H1 (cell line): ENCODE data around the gene PGA5. TPM values are rescaled to one million over a fixed set of nuclear protein-coding genes. Genes with fewer than 3 reads are reported as not detected.

Experiments used
- CTCF ChIA-PET: fragments of 300-600 bp; sonication (Branson Sonifier 250); formaldehyde crosslinking; loops from one replicate; lab custom pipeline; 2021; ENCODE audit not compliant: partially characterized antibody; lab: Charles Lee
- POLR2A ChIA-PET: fragments of 300-600 bp; sonication (Branson Sonifier 250); formaldehyde crosslinking; loops from one replicate; lab custom pipeline; 2021; ENCODE audit warnings: inconsistent platforms; ENCODE audit not compliant: partially characterized antibody; lab: Charles Lee
- DNase-seq, 2 experiments: peaks; one replicate each; pipeline versions ENCODE4 v3.0.0 to v3.0.0-alpha.2; 2010 to 2022; ENCODE audit warnings: low spot score in 2 of 2, low read depth in 1 of 2, mixed read lengths in 1 of 2
- FAIRE-seq: peaks from 2 replicates; lab custom pipeline; 2011; peaks lifted over from hg19 to GRCh38; lab: Jason Lieb, UNC
- H2AFZ ChIP-seq: 2 replicates; pipeline ENCODE4 v1.8.1; 2012; ENCODE audit warnings: low read length, inconsistent platforms
- H2AK5ac ChIP-seq: 2 replicates; pipeline ENCODE4 v1.6.1; 2013; ENCODE audit warnings: low read depth, low read length
- H2BK120ac ChIP-seq: replicated peaks from 2 replicates; pipeline ENCODE3; 2013; ENCODE audit warnings: low read depth, low read length, inconsistent platforms
- H2BK12ac ChIP-seq: 2 replicates; pipeline ENCODE4 v1.6.1; 2013; ENCODE audit warnings: low read depth, low read length
- H2BK15ac ChIP-seq: 2 replicates; pipeline ENCODE4 v1.6.1; 2013; ENCODE audit warnings: low read length
- H2BK20ac ChIP-seq: 2 replicates; pipeline ENCODE4 v1.6.1; 2013; ENCODE audit warnings: low read length
- H2BK5ac ChIP-seq: 2 replicates; pipeline ENCODE4 v1.6.1; 2013; ENCODE audit warnings: low read depth, low read length
- H3K14ac ChIP-seq: 2 replicates; pipeline ENCODE4 v1.6.1; 2013; ENCODE audit warnings: inconsistent platforms; ENCODE audit not compliant: insufficient read length
- H3K18ac ChIP-seq: 2 replicates; pipeline ENCODE4 v1.6.1; 2013; ENCODE audit warnings: low read length; ENCODE audit errors: extremely low read depth
- H3K23ac ChIP-seq: 2 replicates; pipeline ENCODE4 v1.6.1; 2013; ENCODE audit warnings: inconsistent platforms; ENCODE audit not compliant: insufficient read length
- H3K23me2 ChIP-seq: 2 replicates; pipeline ENCODE4 v1.6.1; 2013; ENCODE audit warnings: low read depth, low read length
- H3K27ac ChIP-seq: 2 replicates; pipeline ENCODE4 v1.6.1; 2011; ENCODE audit warnings: low read depth, low read length, inconsistent platforms
- H3K27me3 ChIP-seq, 4 experiments: replicated peaks in 1 of 4; 1 replicate in 1 of 4; 2 replicates in 3 of 4; pipeline versions ENCODE4 v1.6.1 to v1.8.1; 2011 to 2013; ENCODE audit warnings: low read length in 3 of 4, mild to moderate bottlenecking in 3 of 4, inconsistent platforms in 2 of 4, mixed read lengths in 2 of 4, moderate library complexity in 1 of 4; ENCODE audit not compliant: control insufficient read depth in 3 of 4, insufficient read depth in 3 of 4; ENCODE audit errors: extremely low read depth in 1 of 4
- H3K36me3 ChIP-seq, 4 experiments: 2 replicates each; pipeline versions ENCODE4 v1.6.1 to v1.8.1; 2011 to 2013; ENCODE audit warnings: mild to moderate bottlenecking in 4 of 4, low read length in 3 of 4, moderate library complexity in 2 of 4, control low read depth in 1 of 4, inconsistent platforms in 1 of 4; ENCODE audit not compliant: insufficient read depth in 4 of 4, control insufficient read depth in 2 of 4
- H3K4ac ChIP-seq: replicated peaks from 2 replicates; pipeline ENCODE3; 2013; ENCODE audit warnings: low read length, low read depth, mixed read lengths, inconsistent platforms; ENCODE audit not compliant: insufficient read length
- H3K4me1 ChIP-seq, 4 experiments: replicated peaks in 1 of 4; 1 replicate in 1 of 4; 2 replicates in 3 of 4; pipeline versions ENCODE4 v1.6.1 to v1.8.1; 2011 to 2013; ENCODE audit warnings: low read length in 3 of 4, inconsistent platforms in 2 of 4, mixed read lengths in 1 of 4; ENCODE audit not compliant: insufficient read depth in 4 of 4, control insufficient read depth in 3 of 4
- H3K4me2 ChIP-seq, 2 experiments: 2 replicates each; pipeline versions ENCODE4 v1.6.1 to v1.8.1; 2011 to 2013; ENCODE audit warnings: low read depth in 2 of 2, low read length in 2 of 2, control low read depth in 1 of 2, inconsistent platforms in 1 of 2, mild to moderate bottlenecking in 1 of 2; ENCODE audit not compliant: insufficient read depth in 1 of 2
- H3K4me3 ChIP-seq, 4 experiments: fragments of 200-600, 300-600 bp in 1 of 4; sonication (generic), shearing (Covaris generic), sonication (Bioruptor Twin) in 1 of 4; 2 replicates each; pipeline versions ENCODE4 v1.5.1 to v1.8.1; 2011 to 2016; ENCODE audit warnings: low read length in 4 of 4, low read depth in 3 of 4, control low read depth in 2 of 4, inconsistent platforms in 2 of 4, mild to moderate bottlenecking in 2 of 4, mixed read lengths in 1 of 4, moderate library complexity in 1 of 4; ENCODE audit not compliant: insufficient read depth in 2 of 4; ENCODE audit errors: extremely low read depth in 1 of 4
- H3K56ac ChIP-seq: replicated peaks from 2 replicates; pipeline ENCODE3; 2013; ENCODE audit warnings: low read depth, mild to moderate bottlenecking, mixed read lengths, low read length, inconsistent platforms; ENCODE audit not compliant: insufficient read length
- H3K79me1 ChIP-seq: 2 replicates; pipeline ENCODE4 v1.6.1; 2013; ENCODE audit warnings: low read depth, low read length, control low read depth
- H3K79me2 ChIP-seq, 2 experiments: 2 replicates each; pipeline versions ENCODE4 v1.6.1 to v1.8.1; 2012 to 2013; ENCODE audit warnings: low read length in 2 of 2, mild to moderate bottlenecking in 2 of 2, inconsistent platforms in 1 of 2; ENCODE audit not compliant: insufficient read depth in 2 of 2, control insufficient read depth in 1 of 2
- H3K9ac ChIP-seq, 4 experiments: replicated peaks in 1 of 4; 1 replicate in 1 of 4; 2 replicates in 3 of 4; pipeline versions ENCODE4 v1.6.1 to v1.8.1; 2011 to 2013; ENCODE audit warnings: low read depth in 3 of 4, low read length in 3 of 4, control low read depth in 2 of 4, mild to moderate bottlenecking in 2 of 4, moderate library complexity in 2 of 4, inconsistent platforms in 1 of 4; ENCODE audit errors: extremely low read depth in 1 of 4
- H3K9me3 ChIP-seq, 2 experiments: 2 replicates each; pipeline versions ENCODE4 v1.6.1 to v1.8.1; 2012 to 2013; ENCODE audit warnings: mild to moderate bottlenecking in 2 of 2, moderate library complexity in 2 of 2, control low read depth in 1 of 2, inconsistent platforms in 1 of 2, low read depth in 1 of 2, low read length in 1 of 2, mixed read lengths in 1 of 2; ENCODE audit not compliant: insufficient read depth in 2 of 2
- H4K20me1 ChIP-seq, 2 experiments: replicated peaks in 1 of 2; 2 replicates each; pipeline versions ENCODE3 to v1.8.1; 2011 to 2013; ENCODE audit warnings: inconsistent platforms in 2 of 2, low read length in 2 of 2, mild to moderate bottlenecking in 1 of 2; ENCODE audit not compliant: insufficient read depth in 2 of 2, control insufficient read depth in 1 of 2
- H4K5ac ChIP-seq: 2 replicates; pipeline ENCODE4 v1.6.1; 2013; ENCODE audit warnings: low read length, low read depth, mixed read lengths, inconsistent platforms; ENCODE audit not compliant: insufficient read length
- H4K8ac ChIP-seq: 2 replicates; pipeline ENCODE4 v1.8.0; 2013; ENCODE audit warnings: mild to moderate bottlenecking, moderate library complexity, low read length, inconsistent platforms; ENCODE audit not compliant: insufficient read depth; ENCODE audit errors: extremely low read depth
- H4K91ac ChIP-seq: replicated peaks from 2 replicates; pipeline ENCODE3; 2013; ENCODE audit warnings: low read length, mixed read lengths, inconsistent platforms; ENCODE audit not compliant: insufficient read length
- ASH2L ChIP-seq: fragments of 200-600, 300-600 bp; sonication (generic); IDR thresholded peaks from one replicate; pipeline ENCODE4 v1.7.1; 2017; ENCODE audit warnings: low read length
- ATF2 ChIP-seq: IDR thresholded peaks from 2 replicates; pipeline ENCODE4 v1.6.1; 2012; ENCODE audit warnings: low read length, inconsistent platforms
- BACH1 ChIP-seq: IDR thresholded peaks from 2 replicates; pipeline ENCODE4 v1.6.1; 2012; ENCODE audit warnings: low read length, improper control_type of control experiment
- BCL11A ChIP-seq, 2 experiments: IDR thresholded peaks; one replicate each; pipeline ENCODE4 v1.6.1; 2011; ENCODE audit warnings: low read depth in 2 of 2, low read length in 2 of 2, mild to moderate bottlenecking in 2 of 2
- BRCA1 ChIP-seq: IDR thresholded peaks from 2 replicates; pipeline ENCODE4 v1.6.1; 2012; ENCODE audit warnings: low read depth, low read length, improper control_type of control experiment
- CHD2 ChIP-seq: IDR thresholded peaks from 2 replicates; pipeline ENCODE4 v1.6.1; 2012; ENCODE audit warnings: low read length, improper control_type of control experiment
- EZH2 ChIP-seq: fragments of 200-600 bp; sonication (generic); IDR thresholded peaks from 2 replicates; pipeline ENCODE4 v1.7.1; 2012; ENCODE audit warnings: low read depth, mild to moderate bottlenecking, moderate library complexity, low read length, inconsistent platforms; ENCODE audit not compliant: severe bottlenecking
- SIRT6 ChIP-seq: IDR thresholded peaks from one replicate; pipeline ENCODE4 v1.7.1; 2012; ENCODE audit warnings: low read length, inconsistent platforms
- SP4 ChIP-seq: IDR thresholded peaks from 2 replicates; pipeline ENCODE4 v1.6.1; 2012; ENCODE audit warnings: low read length, inconsistent platforms
- TAF1 ChIP-seq: IDR thresholded peaks from 2 replicates; pipeline ENCODE4 v1.6.1; 2011; ENCODE audit warnings: mild to moderate bottlenecking, low read depth, low read length
- TBP ChIP-seq: IDR thresholded peaks from 2 replicates; pipeline ENCODE4 v1.6.1; 2011; ENCODE audit warnings: low read depth, low read length, improper control_type of control experiment
- ZNF274 ChIP-seq: IDR thresholded peaks from 2 replicates; pipeline ENCODE4 v1.7.0; 2012; ENCODE audit warnings: low read length, borderline replicate concordance; ENCODE audit errors: extremely low read depth
- WGBS, 2 experiments: shearing (Covaris generic) in 1 of 2; methylation state at CpG; one replicate each; pipeline versions ENCODE4 v1.1.6 to v1.1.7; 2013 to 2015; ENCODE audit warnings: low lambda C conversion rate in 2 of 2, mixed read lengths in 2 of 2, inconsistent platforms in 1 of 2, low coverage in 1 of 2, missing lambda C conversion rate in 1 of 2; ENCODE audit not compliant: insufficient replicate concordance in 2 of 2, insufficient coverage in 1 of 2, insufficient read length in 1 of 2; ENCODE audit errors: extremely low coverage in 1 of 2, missing lambda C conversion rate in 1 of 2; 5-methylcytosine and 5-hydroxymethylcytosine counted together
- polyA plus RNA-seq, 7 experiments: library from polyadenylated mRNA; depleted of rRNA in 3 of 7; stranded (reverse) in 5 of 7; unstranded in 2 of 7; fragments of >200 nt in 5 of 7; fragments of 200-250 nt in 2 of 7; gene quantifications; 1 replicate in 5 of 7; 2 replicates in 1 of 7; 4 replicates in 1 of 7; pipeline versions ENCODE4 v1.2.1 to v1.2.3, GENCODE V29; 2011 to 2013; ENCODE audit warnings: missing spikeins in 2 of 7, mixed read lengths in 2 of 7
- total RNA-seq: library from RNA; stranded (reverse); fragmentation: NEBNext Ultra II Directional; extraction: Animal tissue kit (Norgen Biotek cat#: 25700); gene quantifications from 2 replicates; pipeline ENCODE4 v1.2.1, GENCODE V29; 2021
- TF ChIP-seq, protein P1 (sequence below): IDR thresholded peaks from 2 replicates; pipeline ENCODE4 v1.6.1; 2011; ENCODE audit warnings: low read depth, mild to moderate bottlenecking, low read length; ENCODE audit not compliant: insufficient read depth

PGA5 gene
- total and polyA plus RNA-seq, 2 of the 8 experiments (the other 6 are each of a cell fraction or from before 2014, with no cell fraction given) = 0.67 to 2.0 TPM

DNA sequence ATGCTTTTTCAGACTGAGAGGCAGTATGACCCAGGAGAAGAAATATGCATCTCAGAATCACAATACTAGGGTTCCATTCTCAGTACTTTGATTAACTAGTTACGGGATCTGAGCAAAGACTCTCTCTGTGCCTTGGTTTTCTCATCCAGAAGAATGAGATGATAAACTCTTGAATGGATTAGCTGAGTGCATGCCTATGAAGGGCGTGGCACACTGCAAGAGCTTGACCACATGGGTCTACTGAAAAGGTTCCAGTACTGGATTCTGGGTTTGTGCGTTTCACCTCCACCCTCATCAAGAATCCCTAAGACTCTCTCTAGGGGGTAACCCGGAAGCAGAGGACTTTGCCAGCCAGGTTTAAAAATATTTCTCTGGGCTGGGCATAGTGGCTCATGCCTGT, 25.6 kb downstream of the PGA5 start:
- CTCF ChIA-PET = interaction anchor here (0.6 to 1.3 kb wide), 3 partner anchors 11 to 372 kb away, joined by 3 to 9 read pairs (median 3); no protein-coding TSS in a partner anchor
- no peak overlapping the region for H4K91ac ChIP-seq
- H4K5ac ChIP-seq = no peak overlapping the region
- H2BK5ac ChIP-seq = no peak overlapping the region
- no peak overlapping the region for H3K27ac ChIP-seq
- no peak overlapping the region for H2BK20ac ChIP-seq
- H3K79me2 ChIP-seq = no peaks in the 10 kb centered on the region
- H3K18ac ChIP-seq = no peak overlapping the region
- no peak overlapping the region for H3K14ac ChIP-seq
- H3K23me2 ChIP-seq = peaks cover under 1% of the 10 kb centered on the region; the same call in 1 of the 2 replicates
- no peak overlapping the region for H2BK120ac ChIP-seq
- POLR2A ChIA-PET = interaction anchor here (1.0 to 1.3 kb wide), 2 partner anchors 9 to 13 kb away, joined by 3 to 4 read pairs; no protein-coding TSS in a partner anchor
- no peak overlapping the region for H3K4ac ChIP-seq
- H2AK5ac ChIP-seq = no peak overlapping the region
- no peaks in the 10 kb centered on the region for H3K4me1 ChIP-seq
- no peak overlapping the region for H2BK12ac ChIP-seq
- no peak overlapping the region for H2AFZ ChIP-seq
- 93% methylated on average over 4 of the region's 4 CpGs; no CpG with 5 or more reads in 1 of the 2 experiments for WGBS, 2 experiments
- peaks cover 0 to 9% (median under 1%) of the 10 kb centered on the region in 4 experiments; a peak in 1 of 8 replicates for H3K36me3 ChIP-seq
- no peak overlapping the region for H3K9ac ChIP-seq
- H3K9me3 ChIP-seq = no peaks in the 10 kb centered on the region
- no peak overlapping the region for H3K4me3 ChIP-seq
- H3K56ac ChIP-seq = no peak overlapping the region
- DNase-seq = no peak
- no peaks in the 10 kb centered on the region for H3K79me1 ChIP-seq
- no peak for FAIRE-seq
- no peak overlapping the region for H2BK15ac ChIP-seq
- no peaks in the 10 kb centered on the region for H3K27me3 ChIP-seq
- no peak overlapping the region for H3K4me2 ChIP-seq
- peaks cover 0 to 2% of the 10 kb centered on the region in 2 experiments for H4K20me1 ChIP-seq
- H3K23ac ChIP-seq = no peak overlapping the region
- no peak overlapping the region for H4K8ac ChIP-seq
- TF ChIP-seq, protein P1, sequence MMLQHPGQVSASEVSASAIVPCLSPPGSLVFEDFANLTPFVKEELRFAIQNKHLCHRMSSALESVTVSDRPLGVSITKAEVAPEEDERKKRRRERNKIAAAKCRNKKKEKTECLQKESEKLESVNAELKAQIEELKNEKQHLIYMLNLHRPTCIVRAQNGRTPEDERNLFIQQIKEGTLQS = no peak
- TF ChIP-seq ASH2L (no peak), SIRT6 (no peak), TAF1 (no peak), CHD2 (no peak), EZH2 (no peak), BRCA1 (no peak), BCL11A (IDR thresholded peaks at IDR 0.05; ENCODE audit: low read depth in 2 of 2, low read length in 2 of 2) (no peak), TBP (no peak), BACH1 (no peak), SP4 (no peak), ZNF274 (no peak), ATF2 (no peak)
